ENCODE data around the gene MAP3K6. TPM values are rescaled to one million over a fixed set of nuclear protein-coding genes. Genes with fewer than 3 reads are reported as not detected.

Gene MAP3K6
- total RNA-seq, 1 donor = 25.7 TPM

DNA sequence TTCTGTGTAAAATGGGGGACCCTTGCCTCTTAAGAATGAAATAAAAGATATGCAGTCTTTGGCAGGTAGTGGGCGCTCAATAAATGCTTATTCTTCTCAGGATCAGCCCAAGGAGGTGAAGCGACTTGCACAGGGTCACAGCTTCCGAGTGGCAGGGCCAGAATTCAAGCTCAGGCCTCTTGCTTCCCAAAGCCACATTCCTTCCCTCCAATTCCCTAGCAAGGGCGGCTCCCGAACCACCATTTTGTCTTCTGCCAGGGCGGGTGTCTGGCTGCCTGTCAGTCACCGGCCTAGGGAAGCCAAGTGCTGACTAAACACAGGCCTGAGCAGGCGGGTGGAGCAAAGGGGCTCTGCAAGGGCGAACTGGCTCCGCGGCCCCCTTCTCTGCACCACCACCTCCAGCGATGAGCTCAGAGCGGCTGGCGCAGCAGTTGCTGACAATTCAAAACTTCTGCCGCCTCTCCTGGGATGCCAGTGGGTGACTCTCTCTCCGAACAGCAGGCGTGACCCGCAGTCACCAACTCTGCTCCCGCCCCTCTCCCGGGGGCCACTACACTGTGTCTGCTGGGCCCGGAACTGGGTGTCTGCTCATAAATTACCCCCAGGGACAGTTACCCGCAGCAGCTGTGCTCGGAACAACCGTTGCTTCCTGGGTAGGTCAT is 36.4 kb upstream of the MAP3K6 start:
- DNase-seq (ENCODE audit: insufficient read length, low spot score, missing footprints) = peak; percentile 93
- Histone ChIP-seq H3K27me3 (ENCODE audit: insufficient read depth, low read length) (peaks cover 11% of the 10 kb centered on the region), H2AFZ (ENCODE audit: low read length) (peak overlapping the region; percentile 46), H3K4me1 (ENCODE audit: insufficient read depth, low read length) (peaks cover 40% of the 10 kb centered on the region), H3K4me3 (ENCODE audit: insufficient read depth, low read length) (no peak overlapping the region), H3K9me3 (ENCODE audit: low read depth, low read length) (no peaks in the 10 kb centered on the region), H3K4me2 (ENCODE audit: insufficient read depth, low read length) (peak overlapping the region; percentile 58), H3K79me2 (ENCODE audit: insufficient read depth, low read length) (no peaks in the 10 kb centered on the region), H3K27ac (ENCODE audit: low read depth, low read length) (peak overlapping the region; percentile 38), H3K36me3 (ENCODE audit: insufficient read depth, low read length) (peaks cover 16% of the 10 kb centered on the region), H4K20me1 (ENCODE audit: insufficient read depth, low read length) (no peaks in the 10 kb centered on the region)
- peak; percentile 24 for TF ChIP-seq CTCF (IDR thresholded peaks at IDR 0.05; ENCODE audit: extremely low read depth, low read depth, low read length)

DNA sequence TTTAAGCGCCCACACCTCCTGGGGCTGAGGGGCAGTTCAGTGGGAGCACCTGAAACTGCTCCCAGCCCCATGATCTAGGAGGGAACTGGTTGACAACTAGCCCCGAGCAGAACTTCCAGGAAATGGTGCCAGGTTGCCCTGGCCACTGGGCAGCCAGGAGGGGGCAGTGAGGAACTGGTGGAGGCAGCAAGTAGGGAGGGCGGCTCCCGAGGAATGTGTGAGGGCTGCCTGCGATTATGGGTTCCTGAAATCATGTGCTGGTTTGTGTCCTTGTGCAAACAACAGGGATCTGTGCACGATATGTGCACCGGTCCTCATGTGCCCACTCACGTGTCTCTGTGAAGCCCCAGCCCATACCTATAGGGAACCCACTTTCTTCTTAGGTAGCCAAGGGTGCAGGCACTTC is 35.6 kb upstream of the MAP3K6 start:
- H3K9me3 ChIP-seq (ENCODE audit: low read depth, low read length) = no peaks in the 10 kb centered on the region
- H3K27ac ChIP-seq (ENCODE audit: low read depth, low read length) = peak overlapping the region; percentile 38
- peaks cover 10% of the 10 kb centered on the region for H3K36me3 ChIP-seq (ENCODE audit: insufficient read depth, low read length)
- peak; percentile 74 for TF ChIP-seq CTCF (IDR thresholded peaks at IDR 0.05; ENCODE audit: extremely low read depth, low read depth, low read length)
- no peaks in the 10 kb centered on the region for H4K20me1 ChIP-seq (ENCODE audit: insufficient read depth, low read length)
- DNase-seq (ENCODE audit: insufficient read length, low spot score, missing footprints) = peak; percentile 97
- no peak overlapping the region for H3K4me2 ChIP-seq (ENCODE audit: insufficient read depth, low read length)
- H2AFZ ChIP-seq (ENCODE audit: low read length) = no peak overlapping the region
- H3K4me3 ChIP-seq (ENCODE audit: insufficient read depth, low read length) = no peak overlapping the region
- H3K27me3 ChIP-seq (ENCODE audit: insufficient read depth, low read length) = peaks cover 11% of the 10 kb centered on the region
- H3K79me2 ChIP-seq (ENCODE audit: insufficient read depth, low read length) = no peaks in the 10 kb centered on the region
- H3K4me1 ChIP-seq (ENCODE audit: insufficient read depth, low read length) = peaks cover 40% of the 10 kb centered on the region

GRCh38 chr1:27400963-27401341 is 34.2 kb upstream of the MAP3K6 start:
- Histone ChIP-seq H2AFZ (ENCODE audit: low read length) (no peak overlapping the region), H3K4me2 (ENCODE audit: insufficient read depth, low read length) (no peak overlapping the region), H3K79me2 (ENCODE audit: insufficient read depth, low read length) (no peaks in the 10 kb centered on the region)

More at GRCh38 chr1:27400963-27401341, 34.2 kb upstream of the MAP3K6 start:
- no peak overlapping the region for H3K4me3 ChIP-seq (ENCODE audit: insufficient read depth, low read length)
- peaks cover 36% of the 10 kb centered on the region for H3K4me1 ChIP-seq (ENCODE audit: insufficient read depth, low read length)
- H4K20me1 ChIP-seq (ENCODE audit: insufficient read depth, low read length) = no peaks in the 10 kb centered on the region
- H3K27ac ChIP-seq (ENCODE audit: low read depth, low read length) = no peak overlapping the region
- no peak for TF ChIP-seq CTCF (IDR thresholded peaks at IDR 0.05; ENCODE audit: extremely low read depth, low read depth, low read length)
- no peaks in the 10 kb centered on the region for H3K36me3 ChIP-seq (ENCODE audit: insufficient read depth, low read length)
- peaks cover 11% of the 10 kb centered on the region for H3K27me3 ChIP-seq (ENCODE audit: insufficient read depth, low read length)
- H3K9me3 ChIP-seq (ENCODE audit: low read depth, low read length) = no peaks in the 10 kb centered on the region
- no peak for DNase-seq (ENCODE audit: insufficient read length, low spot score, missing footprints)

Measured in osteoblast (primary cell).